Measurements from ENCODE around the gene LHX1.

Gene LHX1

GRCh38 chr17:36977568-36977967 lies 40.3 kb downstream of the LHX1 start:
- Histone ChIP-seq H3K27ac (ENCODE audit: low read depth, low read length) (no peak overlapping the region), H3K4me1 (ENCODE audit: control insufficient read depth, insufficient read depth, low read length, unreplicated experiment) (peaks cover 18% of the 10 kb centered on the region), H2AFZ (ENCODE audit: low read length, unreplicated experiment) (no peak overlapping the region), H3K4me3 (ENCODE audit: low read depth, low read length) (no peak overlapping the region), H3K27me3 (ENCODE audit: insufficient read depth, low read length) (no peaks in the 10 kb centered on the region), H3K36me3 (ENCODE audit: insufficient read depth, low read length) (no peaks in the 10 kb centered on the region), H3K79me2 (ENCODE audit: control insufficient read depth, insufficient read depth, low read length, unreplicated experiment) (peaks cover 5% of the 10 kb centered on the region)

GRCh38 chr17:36978810-36979564 lies 41.7 kb downstream of the LHX1 start:
- Histone ChIP-seq H3K79me2 (ENCODE audit: control insufficient read depth, insufficient read depth, low read length, unreplicated experiment) (peaks cover 5% of the 10 kb centered on the region), H3K27ac (ENCODE audit: low read depth, low read length) (no peak overlapping the region), H2AFZ (ENCODE audit: low read length, unreplicated experiment) (no peak overlapping the region), H3K4me1 (ENCODE audit: control insufficient read depth, insufficient read depth, low read length, unreplicated experiment) (peaks cover 18% of the 10 kb centered on the region), H3K36me3 (ENCODE audit: insufficient read depth, low read length) (no peaks in the 10 kb centered on the region), H3K4me3 (ENCODE audit: low read depth, low read length) (no peak overlapping the region), H3K27me3 (ENCODE audit: insufficient read depth, low read length) (no peaks in the 10 kb centered on the region)

GRCh38 chr17:36979565-36979941 lies 42.3 kb downstream of the LHX1 start:
- no peaks in the 10 kb centered on the region for H3K27me3 ChIP-seq (ENCODE audit: insufficient read depth, low read length)
- no peak overlapping the region for H3K4me3 ChIP-seq (ENCODE audit: low read depth, low read length)
- H3K27ac ChIP-seq (ENCODE audit: low read depth, low read length), result no peak overlapping the region
- H3K79me2 ChIP-seq (ENCODE audit: control insufficient read depth, insufficient read depth, low read length, unreplicated experiment), result peaks cover 5% of the 10 kb centered on the region
- no peak overlapping the region for H2AFZ ChIP-seq (ENCODE audit: low read length, unreplicated experiment)
- H3K36me3 ChIP-seq (ENCODE audit: insufficient read depth, low read length), result no peaks in the 10 kb centered on the region
- H3K4me1 ChIP-seq (ENCODE audit: control insufficient read depth, insufficient read depth, low read length, unreplicated experiment), result peaks cover 18% of the 10 kb centered on the region

GRCh38 chr17:36980280-36980761 lies 43.0 kb downstream of the LHX1 start:
- Histone ChIP-seq H3K79me2 (ENCODE audit: control insufficient read depth, insufficient read depth, low read length, unreplicated experiment) (peaks cover 5% of the 10 kb centered on the region), H3K27ac (ENCODE audit: low read depth, low read length) (peak overlapping the region; percentile 4; the same call in 1 of the 2 replicates), H3K36me3 (ENCODE audit: insufficient read depth, low read length) (no peaks in the 10 kb centered on the region)

GRCh38 chr17:36983618-36984017 lies 46.3 kb downstream of the LHX1 start:
- no peak overlapping the region for H2AFZ ChIP-seq (ENCODE audit: low read length, unreplicated experiment)
- H3K27me3 ChIP-seq (ENCODE audit: insufficient read depth, low read length), result no peaks in the 10 kb centered on the region
- peaks cover 4% of the 10 kb centered on the region; the same call in 1 of the 2 replicates for H3K36me3 ChIP-seq (ENCODE audit: insufficient read depth, low read length)
- peaks cover 5% of the 10 kb centered on the region for H3K79me2 ChIP-seq (ENCODE audit: control insufficient read depth, insufficient read depth, low read length, unreplicated experiment)
- H3K27ac ChIP-seq (ENCODE audit: low read depth, low read length), result no peak overlapping the region
- no peak overlapping the region for H3K4me3 ChIP-seq (ENCODE audit: low read depth, low read length)
- peaks cover 18% of the 10 kb centered on the region for H3K4me1 ChIP-seq (ENCODE audit: control insufficient read depth, insufficient read depth, low read length, unreplicated experiment)

More at GRCh38 chr17:36980280-36980761, 43.0 kb downstream of the LHX1 start:
- H3K27me3 ChIP-seq (ENCODE audit: insufficient read depth, low read length), result no peaks in the 10 kb centered on the region
- no peak overlapping the region for H2AFZ ChIP-seq (ENCODE audit: low read length, unreplicated experiment)
- peaks cover 18% of the 10 kb centered on the region for H3K4me1 ChIP-seq (ENCODE audit: control insufficient read depth, insufficient read depth, low read length, unreplicated experiment)
- H3K4me3 ChIP-seq (ENCODE audit: low read depth, low read length), result no peak overlapping the region; the same call in 1 of the 2 replicates

GRCh38 chr17:36989173-36989572 lies 51.9 kb downstream of the LHX1 start:
- Histone ChIP-seq H3K27me3 (ENCODE audit: insufficient read depth, low read length) (no peaks in the 10 kb centered on the region), H3K27ac (ENCODE audit: low read depth, low read length) (no peak overlapping the region), H3K4me3 (ENCODE audit: low read depth, low read length) (no peak overlapping the region), H3K36me3 (ENCODE audit: insufficient read depth, low read length) (peaks cover 17% of the 10 kb centered on the region), H3K4me1 (ENCODE audit: control insufficient read depth, insufficient read depth, low read length, unreplicated experiment) (no peaks in the 10 kb centered on the region), H2AFZ (ENCODE audit: low read length, unreplicated experiment) (no peak overlapping the region), H3K79me2 (ENCODE audit: control insufficient read depth, insufficient read depth, low read length, unreplicated experiment) (no peaks in the 10 kb centered on the region)

GRCh38 chr17:36992701-36993100 lies 55.4 kb downstream of the LHX1 start:
- no peak overlapping the region for H3K4me3 ChIP-seq (ENCODE audit: low read depth, low read length)
- peaks cover 40% of the 10 kb centered on the region for H3K36me3 ChIP-seq (ENCODE audit: insufficient read depth, low read length)
- no peak overlapping the region for H2AFZ ChIP-seq (ENCODE audit: low read length, unreplicated experiment)
- no peaks in the 10 kb centered on the region for H3K4me1 ChIP-seq (ENCODE audit: control insufficient read depth, insufficient read depth, low read length, unreplicated experiment)
- H3K79me2 ChIP-seq (ENCODE audit: control insufficient read depth, insufficient read depth, low read length, unreplicated experiment), result no peaks in the 10 kb centered on the region
- H3K27me3 ChIP-seq (ENCODE audit: insufficient read depth, low read length), result no peaks in the 10 kb centered on the region
- H3K27ac ChIP-seq (ENCODE audit: low read depth, low read length), result no peak overlapping the region

- peaks cover 40% of the 10 kb centered on the region for H3K36me3 ChIP-seq (ENCODE audit: insufficient read depth, low read length)
- H3K79me2 ChIP-seq (ENCODE audit: control insufficient read depth, insufficient read depth, low read length, unreplicated experiment), result no peaks in the 10 kb centered on the region
- H3K4me3 ChIP-seq (ENCODE audit: low read depth, low read length), result no peak overlapping the region
- H3K27ac ChIP-seq (ENCODE audit: low read depth, low read length), result no peak overlapping the region
- H3K4me1 ChIP-seq (ENCODE audit: control insufficient read depth, insufficient read depth, low read length, unreplicated experiment), result no peaks in the 10 kb centered on the region
- no peaks in the 10 kb centered on the region for H3K27me3 ChIP-seq (ENCODE audit: insufficient read depth, low read length)
- no peak overlapping the region for H2AFZ ChIP-seq (ENCODE audit: low read length, unreplicated experiment)
These were observed 56.0 kb downstream of the LHX1 start for GRCh38 chr17:36993227-36993626.

Measured in ACC112 (cell line).